ENCODE data around the gene SARDH.
"Not testable (repeated sequence)": the region's sequence is repeated elsewhere in the genome, so short reads cannot be mapped to it uniquely, and the experiment has no call there.

SARDH gene

DNA sequence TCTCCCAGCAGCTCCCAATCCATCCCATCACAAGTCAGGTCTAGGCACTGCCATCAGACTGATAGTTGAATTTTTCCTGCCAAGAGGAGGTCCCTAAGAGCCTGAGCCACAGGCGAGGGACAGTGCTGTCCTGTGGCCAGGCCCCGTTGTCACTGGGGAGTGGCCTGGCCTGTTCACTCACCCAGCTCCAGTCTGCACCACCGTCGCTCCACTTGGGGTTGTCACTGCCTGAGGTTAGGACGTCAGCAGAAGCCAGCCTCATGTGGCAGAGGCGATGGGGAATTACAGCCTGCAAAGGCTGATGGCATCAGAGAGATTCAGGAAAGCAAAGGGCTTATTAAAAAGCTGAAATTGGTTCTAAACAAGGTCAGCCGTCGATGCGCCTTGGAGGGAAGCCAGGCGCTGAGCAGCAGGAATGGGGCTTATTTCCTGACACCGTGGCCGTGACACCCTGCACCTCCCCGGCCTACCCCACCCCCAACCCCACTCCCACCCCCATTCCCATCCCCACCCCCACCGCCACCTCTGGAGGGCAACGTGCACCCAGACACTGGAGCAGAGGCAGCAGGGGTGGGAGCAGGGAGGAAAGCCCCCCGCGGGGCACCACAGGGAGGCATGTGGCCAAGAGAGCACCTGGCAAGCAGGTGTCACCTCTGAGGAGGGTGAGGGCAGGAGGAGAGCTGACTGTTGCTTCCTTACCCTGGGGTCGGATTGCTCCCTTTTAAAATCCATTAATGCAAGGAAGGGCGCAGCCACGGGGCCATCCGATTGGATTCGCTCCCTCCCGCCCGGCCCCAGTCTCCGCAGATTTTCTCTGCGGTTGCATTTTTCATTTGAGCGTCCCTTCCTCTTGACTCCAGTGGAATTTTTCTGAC, 105.1 kb downstream of the SARDH start:
- no peak for DNase-seq (ENCODE audit: low read depth)

DNA sequence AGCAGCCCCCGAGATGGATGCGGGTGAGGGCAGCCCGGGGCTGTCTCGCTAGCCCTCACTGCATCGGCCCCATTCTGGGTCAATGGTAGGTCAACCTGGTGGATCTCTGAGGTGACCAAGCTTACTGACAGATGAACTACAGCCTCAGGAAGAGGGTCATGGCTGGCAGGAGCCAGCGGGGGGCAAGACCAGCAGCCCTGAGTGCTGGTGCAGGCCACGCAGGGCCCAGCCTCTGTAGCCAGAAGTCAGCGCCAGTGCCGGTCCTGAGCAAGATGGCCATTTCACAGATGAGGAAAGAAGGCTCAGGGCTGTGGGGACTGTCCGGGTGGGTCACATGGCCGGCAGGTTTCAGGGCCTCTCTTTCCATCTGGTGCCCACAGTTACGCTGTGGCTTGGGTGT, 107.0 kb downstream of the SARDH start:
- DNase-seq (ENCODE audit: low read depth), result no peak

DNA sequence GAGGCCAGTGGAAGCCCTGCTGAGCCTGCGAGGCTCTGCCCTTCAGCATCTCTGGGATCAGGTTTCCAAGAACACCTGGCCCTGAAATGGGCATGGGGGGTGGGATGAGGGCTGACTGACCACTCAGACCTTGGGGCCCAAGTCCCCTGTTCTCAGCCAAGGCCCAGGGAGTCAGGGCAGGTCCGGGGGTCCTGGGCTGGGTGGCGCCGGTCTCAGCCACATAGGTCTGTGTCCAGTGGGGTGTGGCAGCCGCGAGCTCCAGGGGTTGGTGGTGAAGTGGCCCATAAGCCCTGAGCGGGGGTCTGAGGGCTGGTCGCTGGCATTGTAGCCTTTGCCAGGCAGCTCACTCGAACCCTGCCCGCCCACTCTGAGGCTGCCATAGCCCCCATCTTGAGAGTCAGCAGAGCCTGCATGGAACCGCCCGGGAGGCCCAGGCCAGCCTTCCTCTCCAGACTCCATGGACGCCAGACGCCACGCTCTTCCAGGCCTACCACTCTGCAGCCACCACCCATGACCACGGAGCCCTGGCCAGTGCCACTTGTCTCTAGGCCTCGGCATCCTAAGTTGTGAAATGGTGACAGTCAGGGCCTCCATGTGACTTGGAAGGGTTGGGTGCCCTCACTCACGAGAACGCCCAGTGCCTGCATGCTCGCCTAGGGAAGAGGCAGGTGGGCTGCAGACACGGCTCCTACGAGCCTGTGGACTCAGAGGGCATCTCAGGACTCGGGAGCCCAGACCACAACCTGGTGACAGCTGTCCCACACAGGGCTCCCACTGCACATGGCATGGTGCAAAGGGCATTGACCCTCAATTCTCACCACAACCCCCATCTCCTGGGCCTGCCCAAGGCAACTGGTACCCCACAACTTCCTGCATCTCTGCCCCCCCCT, 108.7 kb downstream of the SARDH start:
- no peak for DNase-seq (ENCODE audit: low read depth)

DNA sequence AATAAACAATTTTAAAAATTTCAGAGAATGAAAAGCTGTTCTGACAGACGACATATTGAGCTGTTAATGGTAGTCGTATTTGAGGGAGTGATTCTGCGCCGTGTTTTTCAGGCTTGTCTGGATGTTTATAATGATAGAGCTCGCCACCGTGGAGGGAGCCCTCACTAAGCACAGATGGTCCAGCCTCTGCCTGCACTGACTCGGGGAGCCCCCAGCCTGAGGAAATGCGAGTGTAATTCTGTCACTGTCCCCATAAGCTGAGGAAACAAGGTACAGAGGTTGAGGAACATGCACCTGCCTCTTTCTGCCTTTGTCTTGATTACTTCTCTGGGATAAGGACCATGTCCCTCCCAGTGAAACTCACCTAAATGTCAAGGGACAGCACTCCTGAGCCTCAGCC, 109.4 kb downstream of the SARDH start:
- DNase-seq (ENCODE audit: low read depth), result no peak

DNA sequence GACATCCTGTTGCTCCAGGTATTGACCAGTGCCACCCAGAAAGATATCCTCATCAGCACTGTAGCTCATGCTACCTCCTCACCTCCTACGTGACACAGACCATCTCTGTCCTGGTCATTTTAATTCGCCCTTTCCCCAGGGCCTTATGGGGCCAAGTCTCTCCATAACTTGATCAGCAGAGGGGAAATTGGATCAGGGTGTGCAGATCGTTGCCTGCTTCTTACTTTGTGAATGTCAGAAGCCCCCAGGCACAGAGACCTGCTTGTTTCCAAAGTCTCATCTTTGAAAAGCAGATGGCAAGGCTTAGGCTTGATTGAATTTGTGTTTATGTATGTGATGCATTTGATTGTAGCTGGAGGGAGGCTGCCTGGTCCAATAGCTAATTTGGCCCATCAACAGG, 110.8 kb downstream of the SARDH start:
- no peak for DNase-seq (ENCODE audit: low read depth)

DNA sequence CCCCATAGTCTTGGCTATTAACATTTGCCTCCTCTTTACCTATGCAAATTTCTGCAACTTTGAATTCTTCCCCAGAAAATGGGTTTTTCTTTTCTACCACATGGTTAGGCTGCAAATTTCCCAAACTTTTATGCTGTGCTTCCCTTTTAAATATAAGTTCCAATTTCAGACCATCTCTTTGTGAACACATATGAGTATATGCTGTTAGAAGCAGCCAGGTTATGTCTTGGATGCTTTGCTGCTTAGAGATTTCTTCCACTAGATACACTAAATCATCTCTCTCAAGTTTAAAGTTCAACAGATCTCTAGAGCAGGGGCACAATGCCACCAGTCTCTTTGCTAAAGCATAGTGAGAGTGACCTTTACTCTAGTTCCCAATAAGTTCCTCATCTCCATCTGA, 112.1 kb downstream of the SARDH start:
- not testable (repeated sequence) for DNase-seq (ENCODE audit: low read depth)

DNA sequence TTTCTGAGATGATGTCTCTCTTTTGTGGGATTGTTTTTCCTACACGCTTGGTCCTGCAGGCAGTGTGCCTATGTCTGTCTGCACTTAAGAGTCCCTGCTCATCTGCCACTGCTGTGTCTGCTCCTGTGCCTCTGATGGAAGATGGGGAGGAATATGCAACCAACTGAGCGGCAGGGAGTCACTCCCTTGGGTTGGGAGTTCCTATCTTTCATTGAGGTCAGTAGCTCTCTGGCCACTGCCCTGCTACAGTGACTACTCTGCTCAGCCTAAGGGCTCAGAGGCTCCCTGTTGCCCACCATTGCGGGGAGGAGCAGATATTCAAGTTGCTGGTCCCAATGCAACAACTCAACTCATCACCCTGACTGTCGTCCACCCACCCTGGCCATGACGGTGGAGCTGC, 115.6 kb downstream of the SARDH start:
- DNase-seq (ENCODE audit: low read depth), result no peak

DNA sequence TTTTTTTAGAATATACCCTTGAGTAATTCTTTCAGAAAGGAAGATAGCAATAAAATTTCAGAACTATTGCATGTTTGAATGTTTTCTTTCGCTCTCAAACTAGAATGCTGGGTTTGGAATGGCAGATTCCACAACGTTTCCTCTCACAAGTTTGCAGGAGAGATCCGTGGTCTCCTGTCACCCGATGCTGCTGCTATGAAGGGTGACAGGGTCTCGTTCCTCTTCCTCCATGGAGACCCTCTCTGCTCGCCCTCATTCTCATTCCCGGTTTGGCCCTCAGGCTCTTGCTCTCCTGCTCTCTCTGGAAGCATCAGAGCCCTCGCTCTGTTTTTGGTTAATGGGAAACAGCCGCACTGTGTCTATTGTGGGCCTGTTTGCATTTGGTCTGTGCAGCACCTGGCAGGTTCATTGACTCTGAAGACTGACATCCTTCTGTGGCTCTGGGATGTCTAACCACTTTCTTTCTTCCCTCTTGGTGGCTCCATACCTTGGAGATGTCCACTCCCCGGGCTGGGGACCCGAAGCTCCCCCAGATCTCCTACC, 116.4 kb downstream of the SARDH start:
- no peak for DNase-seq (ENCODE audit: low read depth)

DNA sequence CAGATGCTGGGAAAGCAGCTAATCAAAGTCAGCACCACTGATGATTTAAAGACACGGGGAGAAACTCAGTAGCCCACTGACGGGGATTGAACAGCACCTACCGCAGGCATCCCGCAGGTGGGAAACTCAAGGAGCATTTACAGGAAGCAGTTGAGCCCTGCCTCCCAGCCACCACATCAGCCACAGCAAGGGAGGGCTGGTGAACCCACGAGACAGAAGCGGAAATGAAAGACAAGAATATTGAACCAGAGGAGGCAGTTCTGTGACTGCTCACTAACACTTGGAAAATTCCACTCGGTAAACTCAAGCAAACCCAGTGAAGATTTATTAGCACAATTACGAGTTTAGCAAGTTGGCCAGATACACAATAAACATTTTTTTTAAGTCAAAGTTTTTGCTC, 118.4 kb downstream of the SARDH start:
- peak; percentile 50 for DNase-seq (ENCODE audit: low read depth)

DNA sequence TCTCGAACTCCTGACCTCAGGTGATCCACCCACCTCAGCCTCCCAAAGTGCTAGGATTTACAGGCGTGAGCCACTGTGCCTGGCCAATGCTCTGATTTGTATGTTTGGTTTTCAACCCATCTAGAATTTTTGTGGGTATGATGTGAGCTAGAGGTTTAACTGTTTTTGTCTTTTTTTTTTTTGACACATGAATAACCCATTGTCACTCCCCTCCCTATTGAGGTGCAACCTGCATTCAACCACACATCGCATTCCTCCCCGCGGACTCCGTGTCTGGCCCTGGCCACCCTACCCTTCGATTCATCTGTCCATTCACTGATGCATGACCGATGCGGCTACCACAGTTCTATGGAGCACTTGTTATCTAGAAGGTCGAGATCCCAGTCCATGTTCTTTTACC, 119.4 kb downstream of the SARDH start:
- no peak for DNase-seq (ENCODE audit: low read depth)

DNA sequence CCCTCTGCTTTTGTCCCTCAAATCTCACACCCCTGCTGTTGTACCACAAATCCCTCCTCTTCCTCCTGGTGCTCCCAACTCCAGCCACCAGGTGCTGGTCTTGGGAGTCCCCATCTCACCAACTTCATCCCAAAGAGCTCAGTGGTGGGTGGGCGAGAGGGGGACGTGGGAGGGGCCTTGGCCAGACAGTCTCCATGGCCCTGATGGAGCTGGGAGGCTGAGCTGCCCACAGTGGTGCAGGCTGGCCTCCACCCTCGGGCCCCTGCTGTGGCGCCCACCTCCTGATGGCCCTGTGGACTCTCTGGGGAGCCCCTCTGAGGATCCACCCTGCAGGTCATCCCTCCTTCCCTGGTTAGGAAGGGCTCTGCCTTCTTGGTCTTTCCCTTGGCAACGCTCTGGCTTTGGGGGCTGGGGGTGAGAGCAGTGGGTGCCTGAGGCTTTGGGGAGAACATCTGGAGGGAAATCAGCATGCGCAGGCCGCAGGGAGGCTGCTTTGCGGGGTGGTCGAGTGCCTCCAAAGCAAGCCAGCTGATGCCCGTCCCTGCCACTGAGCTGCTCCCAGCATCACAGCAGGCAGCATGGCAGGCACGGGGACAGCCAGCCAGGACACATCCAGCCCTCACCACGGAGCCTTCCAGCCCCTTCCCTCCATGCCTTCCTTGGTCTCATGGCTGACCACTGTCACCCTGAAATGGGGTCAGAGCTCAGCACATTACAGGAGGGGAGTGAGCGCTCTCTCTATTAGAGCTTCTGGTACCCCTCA, 121.3 kb downstream of the SARDH start:
- DNase-seq (ENCODE audit: low read depth), result no peak

DNA sequence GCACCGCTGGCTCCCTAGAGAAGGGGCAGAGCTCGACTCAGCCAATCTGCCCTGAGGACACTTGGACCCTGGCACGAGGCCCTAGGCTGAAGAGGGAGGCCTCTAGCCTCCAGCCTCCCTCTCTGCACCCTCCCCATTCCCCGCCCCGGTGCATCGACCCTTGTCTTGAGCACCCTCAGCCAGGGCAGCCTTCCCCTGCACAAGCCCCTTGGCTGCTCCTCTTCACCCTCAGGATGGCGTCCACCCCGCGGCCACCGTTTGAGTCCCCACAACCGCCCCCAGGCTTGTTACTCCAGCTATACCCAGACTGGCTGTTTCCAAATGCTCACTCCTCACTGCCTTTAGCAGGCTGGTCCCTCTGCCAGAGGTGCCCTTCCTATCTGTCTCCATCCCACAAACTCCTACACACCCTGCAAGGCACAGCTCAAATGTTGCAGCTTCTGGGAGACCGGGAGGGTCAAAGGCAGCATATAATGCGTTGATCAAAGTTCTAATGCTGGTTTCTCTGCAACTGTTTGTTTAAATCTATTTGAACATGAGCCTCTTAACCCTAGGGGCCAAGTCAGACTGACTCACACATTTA, 122.5 kb downstream of the SARDH start:
- DNase-seq (ENCODE audit: low read depth), result no peak

DNA sequence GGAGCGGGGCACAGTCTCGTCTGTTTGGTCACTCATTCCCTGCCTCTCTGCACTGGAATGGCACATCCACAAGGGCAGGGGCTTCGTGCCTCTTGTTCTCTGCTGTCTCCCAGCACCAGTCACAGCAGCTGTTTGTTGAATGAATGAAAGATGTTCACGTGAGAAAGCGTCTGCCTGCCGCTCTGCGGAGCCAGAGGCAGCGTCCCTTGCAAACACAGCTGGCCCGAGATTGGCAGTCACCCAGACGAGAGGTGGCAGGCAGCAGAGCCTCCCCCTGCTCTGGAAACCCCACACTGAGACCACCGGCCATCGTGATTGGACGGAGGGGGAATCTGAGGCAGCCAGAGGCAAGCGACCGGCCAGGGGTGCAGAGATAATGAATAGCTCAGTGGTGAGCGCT, 123.0 kb downstream of the SARDH start:
- no peak for DNase-seq (ENCODE audit: low read depth)

DNA sequence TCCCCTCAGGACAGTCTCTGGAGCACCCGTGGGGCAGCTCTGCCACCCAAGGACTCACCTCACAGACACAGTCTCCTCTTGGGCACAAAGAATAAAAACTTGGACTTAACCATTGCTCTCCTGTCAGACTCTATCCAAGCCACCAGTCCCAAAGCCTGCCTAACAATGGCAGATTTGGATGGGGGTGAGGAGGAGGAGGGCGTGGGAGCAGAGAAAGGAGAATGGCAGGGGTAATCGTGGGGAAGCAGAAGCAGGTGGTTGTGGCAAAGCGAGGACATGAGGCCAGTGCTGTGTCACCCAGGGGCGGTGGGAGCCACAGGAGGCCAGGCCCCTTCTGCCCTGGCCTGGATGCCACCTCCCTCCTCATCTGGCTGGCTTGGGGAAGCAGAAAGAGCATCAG, 123.5 kb downstream of the SARDH start:
- DNase-seq (ENCODE audit: low read depth), result no peak

DNA sequence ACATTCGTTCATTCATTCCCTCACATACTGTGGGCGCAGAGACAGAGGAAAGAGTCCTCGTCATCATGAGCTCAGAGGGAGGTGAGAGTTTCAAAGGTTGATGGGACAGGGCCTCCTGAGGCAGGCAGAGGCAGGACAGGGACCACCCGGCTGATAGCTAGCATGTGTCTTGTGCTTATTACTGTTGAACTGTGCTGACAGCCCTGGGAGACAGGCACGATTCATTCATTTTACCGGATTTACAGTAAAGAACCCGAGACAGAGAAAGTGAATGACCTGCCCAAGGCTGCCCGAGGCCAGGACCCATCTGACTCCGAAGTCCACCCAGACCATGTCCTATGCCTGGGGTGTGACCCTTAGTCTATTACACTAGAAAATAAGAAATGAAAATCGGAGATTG, 124.1 kb downstream of the SARDH start:
- DNase-seq (ENCODE audit: low read depth), result no peak

Data from stimulated activated CD4-positive, alpha-beta T cell treated with anti-CD3 and anti-CD28 coated beads, Interleukin-2, amount 100 ng/mL, for 4 hours (primary cell).